Activated naive CD4-positive, alpha-beta T cell treated with anti-CD3 and anti-CD28 coated beads, Interleukin-2, amount 50 U/mL, for 16 hours (primary cell): ENCODE measurements around the gene CT45A10.
"Not testable (repeated sequence)": the region's sequence is repeated elsewhere in the genome, so short reads cannot be mapped to it uniquely, and the experiment has no call there.

Source experiments
- DNase-seq: peaks from one replicate; pipeline ENCODE4 v3.0.0-alpha.2; 2020

The CT45A10 gene, protein sequence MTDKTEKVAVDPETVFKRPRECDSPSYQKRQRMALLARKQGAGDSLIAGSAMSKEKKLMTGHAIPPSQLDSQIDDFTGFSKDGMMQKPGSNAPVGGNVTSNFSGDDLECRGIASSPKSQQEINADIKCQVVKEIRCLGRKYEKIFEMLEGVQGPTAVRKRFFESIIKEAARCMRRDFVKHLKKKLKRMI

DNA sequence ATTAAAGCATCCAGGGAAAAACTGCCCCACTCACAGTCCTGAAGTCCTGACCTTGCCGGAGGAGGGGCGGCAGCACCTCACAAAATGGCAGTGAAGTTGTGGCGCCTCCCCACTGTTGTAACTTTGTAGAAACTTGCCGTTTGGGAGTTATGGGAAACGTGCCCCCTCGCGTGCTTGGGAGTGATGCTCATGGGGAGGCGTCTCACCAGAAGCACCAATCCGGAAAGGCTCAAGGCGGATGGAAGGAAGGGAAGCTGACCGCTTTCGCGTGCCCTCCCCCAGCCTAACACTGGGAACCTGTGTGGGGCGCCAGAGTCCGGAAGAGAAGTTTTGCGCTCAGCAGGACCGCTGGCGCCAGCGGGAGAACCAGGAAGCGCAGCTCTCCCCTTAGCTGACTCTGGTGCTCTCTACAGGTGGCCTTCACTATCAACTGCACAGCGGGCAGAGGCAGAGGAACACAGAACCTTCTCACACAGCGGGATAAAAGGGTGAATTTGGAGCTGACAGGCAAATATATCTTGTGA is at the start of gene CT45A10, which contains the start of gene SAGE1:
TSS of gene CT45A10 (minus strand) at position 151 of the 524 bp plus-strand sequence. CDS start 8,100 bp downstream, outside the sequence.
TSS of gene SAGE1 (plus strand) at position 423 of the 524 bp plus-strand sequence. CDS start 2,527 bp downstream, outside the sequence.
- no peak for DNase-seq

- DNase-seq = peak; percentile 41
Observed at GRCh38 chrX:135931644-135932487, 38.6 kb upstream of the CT45A10 start.

DNA sequence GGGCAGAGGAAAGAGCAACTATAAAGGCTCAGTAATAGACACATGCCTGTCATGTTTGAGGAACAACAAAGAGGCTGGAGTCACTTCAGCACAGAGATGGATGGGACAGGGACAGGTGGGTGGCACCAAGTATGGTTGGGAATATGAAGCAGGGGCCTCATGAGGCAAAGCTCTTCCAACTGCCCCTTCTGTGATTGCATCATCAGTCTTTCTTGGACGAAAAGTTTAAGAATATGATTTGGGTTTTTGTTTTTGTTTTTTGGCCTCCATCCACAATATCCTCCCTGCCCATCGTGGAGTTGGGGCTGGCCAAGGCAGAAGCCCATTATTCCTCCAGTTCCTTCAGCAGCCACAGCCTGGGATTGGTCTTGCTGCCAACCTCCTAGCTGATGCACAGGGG is 34.7 kb upstream of the CT45A10 start:
- no peak for DNase-seq

- DNase-seq = no peak
Observed at GRCh38 chrX:135923353-135923752, 30.1 kb upstream of the CT45A10 start.

DNA sequence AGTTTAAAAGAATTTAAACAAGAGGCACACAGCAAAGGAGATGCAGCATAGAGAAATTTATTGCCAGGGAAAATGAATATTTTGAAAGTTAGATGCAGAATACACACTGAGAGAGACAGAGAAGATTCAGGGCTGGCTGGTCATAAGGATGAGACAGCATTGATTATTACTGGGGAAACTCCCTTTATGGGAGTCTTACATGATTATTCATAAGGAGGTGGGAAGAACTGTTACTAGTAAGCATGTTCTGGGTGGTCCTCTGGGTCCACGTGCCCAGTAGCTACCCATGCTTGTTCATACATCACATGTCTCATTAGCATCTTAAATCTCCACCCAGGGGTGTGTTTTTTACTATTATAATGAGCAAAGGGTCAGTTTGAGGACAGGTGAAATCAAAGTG is 27.3 kb upstream of the CT45A10 start:
- not testable (repeated sequence) for DNase-seq

DNA sequence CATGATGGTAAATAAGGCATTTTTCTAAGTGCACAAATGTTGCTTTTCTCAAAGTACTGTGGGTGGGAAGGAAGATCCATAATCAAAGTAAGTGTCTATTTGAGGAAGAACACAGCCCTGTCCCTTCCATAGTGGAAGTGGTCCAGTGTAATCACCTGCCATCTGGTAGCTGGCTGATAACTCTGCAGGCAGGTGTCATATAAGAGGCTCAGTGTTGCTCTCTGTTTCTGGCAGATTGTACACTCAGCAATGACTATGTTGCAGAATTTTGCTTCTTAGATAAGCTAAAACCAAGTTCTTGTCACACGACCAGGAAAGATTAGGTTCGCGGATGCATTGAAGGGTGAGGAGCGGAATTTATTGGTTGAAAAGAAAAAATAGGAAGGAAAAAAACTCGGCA is 21.2 kb upstream of the CT45A10 start:
- no peak for DNase-seq

DNA sequence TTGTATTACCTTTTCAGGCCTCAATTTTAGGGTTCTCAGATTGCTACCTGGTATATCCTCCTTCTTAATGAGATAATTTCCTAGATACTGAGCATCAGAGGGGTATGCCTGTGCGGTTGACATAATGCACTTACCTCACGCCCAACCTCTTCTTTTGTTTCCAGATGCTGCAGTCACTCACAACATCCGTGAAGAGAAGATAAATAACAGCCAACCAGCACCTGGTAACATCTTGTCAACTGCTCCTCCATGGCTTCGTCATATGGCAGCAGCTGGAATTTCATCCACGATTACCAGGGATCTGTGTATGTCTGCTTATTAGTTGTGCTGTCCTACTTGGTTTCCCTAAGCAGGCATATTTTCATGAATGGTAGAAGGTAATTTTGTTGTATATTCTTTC is 17.0 kb upstream of the CT45A10 start:
- DNase-seq = no peak

- no peak for DNase-seq
Observed at GRCh38 chrX:135892781-135893180, 463 bp downstream of the CT45A10 start.

GRCh38 chrX:135890087-135890585 is 3.1 kb downstream of the CT45A10 start:
- DNase-seq = no peak

- not testable (repeated sequence) for DNase-seq
Observed at GRCh38 chrX:135888976-135889375, 4.3 kb downstream of the CT45A10 start.

GRCh38 chrX:135888230-135888629 is 5.0 kb downstream of the CT45A10 start:
- not testable (repeated sequence) for DNase-seq

DNA sequence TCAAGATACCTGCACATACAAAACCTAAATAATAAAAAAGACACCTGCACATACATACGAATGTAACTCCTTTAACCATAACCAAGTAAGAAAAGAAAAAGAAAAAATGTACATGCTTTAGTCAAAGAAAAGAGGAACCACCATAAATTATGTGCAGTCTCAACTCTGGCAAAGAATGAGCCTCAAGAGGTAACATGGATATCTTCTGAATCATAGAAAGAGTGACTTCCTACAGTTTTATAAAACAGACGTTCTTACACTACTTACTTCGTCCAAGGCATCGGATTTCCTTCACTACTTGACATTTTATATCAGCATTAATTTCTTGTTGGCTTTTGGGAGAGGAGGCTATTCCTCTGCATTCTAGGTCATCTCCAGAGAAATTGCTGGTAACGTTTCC is 10.5 kb downstream of the CT45A10 start:
- DNase-seq = not testable (repeated sequence)

- not testable (repeated sequence) for DNase-seq
Observed at GRCh38 chrX:135871712-135872111, 21.5 kb downstream of the CT45A10 start, which contains the start of gene CT45A9. CT45A9 (minus strand) TSS chrX:135871812; CDS start chrX:135868061, 3,751 bp downstream.

DNA sequence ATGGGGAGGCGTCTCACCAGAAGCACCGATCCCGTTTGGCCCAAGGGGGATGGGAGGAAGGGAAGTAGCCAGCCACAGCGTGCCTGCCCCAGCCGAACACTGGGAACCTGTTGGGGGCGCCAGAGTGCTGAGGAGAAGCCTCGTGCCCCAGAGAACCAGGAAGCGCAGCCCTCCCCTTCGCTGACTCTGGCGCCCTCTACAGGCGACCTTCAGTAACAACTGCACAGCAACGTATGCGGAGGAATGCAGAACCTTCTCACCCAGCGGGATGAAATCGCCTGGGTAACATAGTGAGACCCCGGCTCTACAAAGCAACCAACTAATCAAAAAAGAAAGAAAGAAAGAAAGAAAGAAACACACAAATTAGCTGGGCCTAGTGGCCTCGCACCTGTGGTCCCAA is 38.8 kb downstream of the CT45A10 start, which contains the start of gene CT45A8:
TSS of gene CT45A8 (minus strand) at position 101 of the 400 bp plus-strand sequence. CDS start 3,755 bp downstream, outside the sequence.
- not testable (repeated sequence) for DNase-seq

GRCh38 chrX:135837180-135837579 is 56.1 kb downstream of the CT45A10 start, which contains the start of gene CT45A7:
CT45A7 (minus strand) TSS chrX:135837280; CDS start chrX:135833533, 3,747 bp downstream.
- DNase-seq = not testable (repeated sequence)
